Measurements from ENCODE around the gene SPATA32. TPM values are rescaled to one million over a fixed set of nuclear protein-coding genes. Genes with fewer than 3 reads are reported as not detected.
A peak's percentile ranks its signal among the peaks of the same experiment; 100 is the strongest.

SPATA32 gene
- not detected for total RNA-seq

GRCh38 chr17:45261577-45262515 lies at the start of gene SPATA32:
Gene SPATA32, minus strand, starts transcription at chr17:45262094. Its CDS starts 78 bp downstream, at chr17:45262016.
- H3K9me3 ChIP-seq: no peaks in the 10 kb centered on the region
- DNase-seq: peak in 1 of 2 donors; percentile 52
- peak within 1 kb of the TSS in 1 of 2 donors; percentile 40 for H3K27ac ChIP-seq
- peaks cover 0 to 7% of the 10 kb centered on the region in 2 donors for H3K4me1 ChIP-seq
- H3K36me3 ChIP-seq: no peaks in the 10 kb centered on the region
- peak within 1 kb of the TSS; percentile 47 to 71 for H3K4me3 ChIP-seq
- no peaks in the 10 kb centered on the region for H3K27me3 ChIP-seq
- no peak for TF ChIP-seq CTCF (IDR thresholded peaks at IDR 0.05)
- TF ChIP-seq POLR2A (IDR thresholded peaks at IDR 0.05): no peak
- intact Hi-C loops (cut with DNase I; ENCODE audit: low total_unique reads): no loop called here

GRCh38 chr17:45311401-45311759 lies 49.5 kb upstream of the SPATA32 start:
- no peak for TF ChIP-seq CTCF (IDR thresholded peaks at IDR 0.05)
- TF ChIP-seq POLR2A (IDR thresholded peaks at IDR 0.05): no peak
- DNase-seq: no peak
- no peaks in the 10 kb centered on the region for H3K36me3 ChIP-seq
- H3K27me3 ChIP-seq: no peaks in the 10 kb centered on the region
- H3K4me1 ChIP-seq: peaks cover 20 to 25% of the 10 kb centered on the region in 2 donors
- H3K9me3 ChIP-seq: no peaks in the 10 kb centered on the region
- H3K27ac ChIP-seq: peak overlapping the region; percentile 71 to 95
- H3K4me3 ChIP-seq: no peak overlapping the region
- intact Hi-C loops (cut with DNase I; ENCODE audit: low total_unique reads): no loop called here

GRCh38 chr17:45310380-45311324 lies 48.8 kb upstream of the SPATA32 start:
- intact Hi-C loops (cut with DNase I; ENCODE audit: low total_unique reads): no loop called here
- no peak for DNase-seq
- Histone ChIP-seq H3K4me1 (peaks cover 20 to 25% of the 10 kb centered on the region in 2 donors), H3K4me3 (no peak overlapping the region), H3K27ac (peak overlapping the region in 1 of 2 donors; percentile 95), H3K9me3 (no peaks in the 10 kb centered on the region), H3K36me3 (no peaks in the 10 kb centered on the region), H3K27me3 (no peaks in the 10 kb centered on the region)
- TF ChIP-seq POLR2A (IDR thresholded peaks at IDR 0.05) (no peak), CTCF (IDR thresholded peaks at IDR 0.05) (no peak)

GRCh38 chr17:45309400-45309799 lies 47.5 kb upstream of the SPATA32 start:
- Histone ChIP-seq H3K4me3 (no peak overlapping the region), H3K36me3 (no peaks in the 10 kb centered on the region), H3K27ac (peak overlapping the region in 1 of 2 donors; percentile 86), H3K9me3 (no peaks in the 10 kb centered on the region), H3K27me3 (no peaks in the 10 kb centered on the region), H3K4me1 (peaks cover 20 to 25% of the 10 kb centered on the region in 2 donors)
- intact Hi-C loops (cut with DNase I; ENCODE audit: low total_unique reads): no loop called here
- DNase-seq: no peak
- TF ChIP-seq CTCF (IDR thresholded peaks at IDR 0.05) (no peak), POLR2A (IDR thresholded peaks at IDR 0.05) (no peak)

Data from uterus (tissue), 4 donors.